Measurements from ENCODE around the gene POLR3A. TPM values are rescaled to one million over a fixed set of nuclear protein-coding genes. Genes with fewer than 3 reads are reported as not detected.

Gene POLR3A
- total RNA-seq, 2 experiments from 2014 or later: 18.1 to 18.8 TPM

DNA sequence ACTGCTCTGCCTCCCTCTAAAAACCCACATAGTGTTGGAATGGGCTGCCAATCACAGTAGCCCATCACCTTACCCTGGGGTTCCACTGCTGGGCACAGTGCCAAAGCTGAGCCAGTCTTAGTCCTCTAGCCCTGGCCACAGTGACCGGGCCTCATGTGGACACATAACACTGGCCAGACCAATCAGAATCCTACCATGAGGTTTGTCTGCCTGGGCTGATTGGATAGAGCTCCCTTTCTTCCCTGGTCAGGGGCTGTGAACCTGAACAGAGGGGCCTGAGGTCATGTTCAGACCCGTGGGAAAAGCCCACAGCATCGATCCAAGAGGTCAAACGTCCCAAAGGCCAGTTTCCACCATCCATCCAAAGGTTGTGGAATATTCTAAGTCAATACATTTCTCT lies 108.8 kb downstream of the POLR3A start:
- CTCF ChIA-PET: no interaction called here
- H3K4me3 Mint-ChIP-seq: no peak overlapping the region
- no peaks in the 10 kb centered on the region for H3K36me3 Mint-ChIP-seq (ENCODE audit: low read depth)
- peaks cover 18% of the 10 kb centered on the region for H3K27me3 Mint-ChIP-seq
- POLR2A ChIA-PET: no interaction called here
- no peaks in the 10 kb centered on the region for H3K9me3 Mint-ChIP-seq
- no peak for DNase-seq
- H3K27ac Mint-ChIP-seq: no peak overlapping the region
- H3K4me1 Mint-ChIP-seq: peaks cover 4% of the 10 kb centered on the region

GRCh38 chr10:77919713-77920108 lies 109.6 kb downstream of the POLR3A start:
- no peak for DNase-seq
- ChIA-PET POLR2A (no interaction called here), CTCF (no interaction called here)
- Mint-ChIP-seq H3K27me3 (peaks cover 12% of the 10 kb centered on the region), H3K4me1 (no peaks in the 10 kb centered on the region), H3K36me3 (ENCODE audit: low read depth) (no peaks in the 10 kb centered on the region), H3K27ac (no peak overlapping the region), H3K4me3 (no peak overlapping the region), H3K9me3 (no peaks in the 10 kb centered on the region)

Other genes with a start within 250 kb of the POLR3A start
- gene DLG5, start 102.8 kb downstream of the POLR3A start, total RNA-seq: 1 to 10 TPM; 2.8 to 2.9 TPM
- gene RPS24, start 4.3 kb upstream of the POLR3A start, total RNA-seq: 1,000 to 10,000 TPM; 1,565 to 2,086 TPM

Data from activated CD4-positive, alpha-beta T cell treated with anti-CD3 and anti-CD28 coated beads, Interleukin-2, amount 10 ng/mL, durations not matched to agents 7 days and 5 days (primary cell).